HCT116 (cell line): Measurements from ENCODE around the gene LGR6. TPM values are rescaled to one million over a fixed set of nuclear protein-coding genes. Genes with fewer than 3 reads are reported as not detected.

Source experiments
- ATAC-seq: fragments of 200-7000 bp; cut with Tn5 transposase; 2 replicates; pipeline ENCODE4 v1.9.1; 2020; ENCODE audit warnings: mild to moderate bottlenecking, moderate library complexity
- BruUV-seq: library from RNA; stranded (reverse); fragments of 400-500 nt; replicated peaks from 2 replicates; lab custom pipeline; 2021; lab: Mats Ljungman, UMichigan
- CTCF ChIA-PET: fragments of 300-600 bp; sonication (Branson Sonifier 250); formaldehyde crosslinking; loops from one replicate; lab custom pipeline; 2021; ENCODE audit warnings: antibody characterized with exemption; lab: Charles Lee
- POLR2A ChIA-PET: fragments of 300-600, 350-600 bp; sonication (Branson Sonifier 250); formaldehyde crosslinking; loops from one replicate; lab custom pipeline; 2021; ENCODE audit warnings: antibody characterized with exemption; lab: Charles Lee
- RAD21 ChIA-PET, 2 experiments: fragments of 300-600 bp; sonication (Branson Sonifier 250); formaldehyde crosslinking; loops; one replicate each; lab custom pipeline; 2023; ENCODE audit warnings: low total read pairs in 2 of 2; ENCODE audit not compliant: uncharacterized antibody in 2 of 2, unreplicated experiment in 2 of 2, low non-redundant PET in 1 of 2; lab: Charles Lee
- DNase-seq: peaks from one replicate; pipeline ENCODE4 v3.0.0-alpha.2; 2010; ENCODE audit warnings: low read depth, low spot score
- H2AFZ ChIP-seq: fragments of 200-600 bp; shearing (Covaris generic), sonication (generic); 2 replicates; pipeline ENCODE4 v1.6.1; 2017; ENCODE audit warnings: low read depth, mixed run types, mixed read lengths, antibody characterized with exemption, low read length; ENCODE audit not compliant: poor library complexity, severe bottlenecking
- H3K27ac ChIP-seq: 2 replicates; pipeline ENCODE4 v1.5.1; 2012; ENCODE audit warnings: low read depth, low read length
- H3K27me3 ChIP-seq: fragments of 200-600 bp; sonication (generic); 2 replicates; pipeline ENCODE4 v1.6.1; 2016; ENCODE audit warnings: mixed run types, low read length, mixed read lengths; ENCODE audit not compliant: insufficient read depth
- H3K36me3 ChIP-seq, 2 experiments: fragments of 200-500 bp in 1 of 2; fragments of 200-600 bp in 1 of 2; sonication (Bioruptor generic) in 1 of 2; sonication (generic) in 1 of 2; 2 replicates each; pipeline versions ENCODE4 v1.5.1 to v1.6.1; 2014 to 2016; ENCODE audit warnings: low read length in 2 of 2, inconsistent platforms in 1 of 2, mixed read lengths in 1 of 2, mixed run types in 1 of 2; ENCODE audit not compliant: insufficient read depth in 2 of 2, control insufficient read depth in 1 of 2
- H3K4me1 ChIP-seq, 2 experiments: fragments of 200-600 bp in 1 of 2; sonication (generic) in 1 of 2; 2 replicates each; pipeline versions ENCODE4 v1.5.1 to v1.6.1; 2012 to 2017; ENCODE audit warnings: low read length in 2 of 2, inconsistent platforms in 1 of 2, mild to moderate bottlenecking in 1 of 2, mixed read lengths in 1 of 2, mixed run types in 1 of 2, moderate library complexity in 1 of 2; ENCODE audit not compliant: insufficient read depth in 2 of 2, control insufficient read depth in 1 of 2
- H3K4me2 ChIP-seq: fragments of 200-600 bp; sonication (generic); 2 replicates; pipeline ENCODE4 v1.6.1; 2017; ENCODE audit warnings: mixed run types, low read length, mixed read lengths
- H3K4me3 ChIP-seq, 2 experiments: fragments of 200-600 bp in 1 of 2; sonication (generic) in 1 of 2; replicated peaks in 1 of 2; 2 replicates each; pipeline ENCODE4 v1.5.1; 2011 to 2016; ENCODE audit warnings: low read length in 2 of 2, control low read depth in 1 of 2, low read depth in 1 of 2, mild to moderate bottlenecking in 1 of 2, mixed read lengths in 1 of 2, mixed run types in 1 of 2
- H3K79me2 ChIP-seq: fragments of 200-600 bp; sonication (generic); 2 replicates; pipeline ENCODE4 v1.6.1; 2017; ENCODE audit warnings: mild to moderate bottlenecking, mixed run types, low read length, moderate library complexity, mixed read lengths; ENCODE audit not compliant: insufficient read depth
- H3K9ac ChIP-seq: fragments of 200-600 bp; sonication (generic); 2 replicates; pipeline ENCODE4 v1.6.1; 2016; ENCODE audit warnings: low read length, mixed read lengths
- H3K9me2 ChIP-seq: fragments of 200-600 bp; sonication (generic), shearing (Covaris generic); 2 replicates; pipeline ENCODE4 v1.6.1; 2017; ENCODE audit warnings: mixed run types, mild to moderate bottlenecking, moderate library complexity; ENCODE audit not compliant: insufficient read depth
- H3K9me3 ChIP-seq, 2 experiments: fragments of 200-500 bp in 1 of 2; fragments of 200-600 bp in 1 of 2; sonication (Bioruptor generic) in 1 of 2; sonication (generic) in 1 of 2; 2 replicates each; pipeline ENCODE4 v1.6.1; 2014 to 2017; ENCODE audit warnings: low read length in 2 of 2, mixed read lengths in 2 of 2, inconsistent platforms in 1 of 2, low read depth in 1 of 2, mild to moderate bottlenecking in 1 of 2, mixed run types in 1 of 2, moderate library complexity in 1 of 2; ENCODE audit not compliant: control insufficient read depth in 1 of 2, insufficient read depth in 1 of 2
- H4K20me1 ChIP-seq: fragments of 200-600 bp; sonication (generic), shearing (Covaris generic); 2 replicates; pipeline ENCODE4 v1.6.1; 2017; ENCODE audit warnings: mixed run types, mild to moderate bottlenecking, moderate library complexity; ENCODE audit not compliant: insufficient read depth
- CEBPB ChIP-seq: IDR thresholded peaks from 2 replicates; pipeline ENCODE4 v1.6.1; 2012; ENCODE audit warnings: low read depth
- CTCF ChIP-seq, 3 experiments: fragments of 200-600 bp in 1 of 3; sonication (generic) in 1 of 3; IDR thresholded peaks in 2 of 3; conservative IDR thresholded peaks in 1 of 3; 2 replicates each; pipeline ENCODE4 v1.5.1; 2012 to 2017; ENCODE audit warnings: low read depth in 2 of 3, low read length in 2 of 3, antibody characterized with exemption in 1 of 3, borderline replicate concordance in 1 of 3, control low read depth in 1 of 3, mild to moderate bottlenecking in 1 of 3, mixed read lengths in 1 of 3, mixed run types in 1 of 3, moderate library complexity in 1 of 3; ENCODE audit not compliant: insufficient read depth in 1 of 3
- ELF1 ChIP-seq: IDR thresholded peaks from 2 replicates; pipeline ENCODE4 v1.6.1; 2012; ENCODE audit warnings: low read depth, borderline replicate concordance
- FOSL1 ChIP-seq: IDR thresholded peaks from 2 replicates; pipeline ENCODE4 v1.6.1; 2012; ENCODE audit warnings: low read depth
- JUND ChIP-seq: IDR thresholded peaks from 2 replicates; pipeline ENCODE4 v1.6.1; 2012
- POLR2A ChIP-seq: IDR thresholded peaks from 2 replicates; pipeline ENCODE4 v1.7.0; 2011; ENCODE audit warnings: borderline replicate concordance; ENCODE audit not compliant: insufficient read depth, insufficient read length; ENCODE audit errors: extremely low read depth
- POLR2AphosphoS5 ChIP-seq: IDR thresholded peaks from 2 replicates; pipeline ENCODE4 v1.6.1; 2011; ENCODE audit warnings: mild to moderate bottlenecking, low read depth, low read length, moderate library complexity
- RAD21 ChIP-seq: IDR thresholded peaks from 2 replicates; pipeline ENCODE4 v1.6.1; 2012; ENCODE audit warnings: low read depth, mild to moderate bottlenecking
- SIN3A ChIP-seq: IDR thresholded peaks from 2 replicates; pipeline ENCODE4 v1.6.1; 2012; ENCODE audit warnings: low read depth
- SP1 ChIP-seq: IDR thresholded peaks from 2 replicates; pipeline ENCODE4 v1.6.1; 2012; ENCODE audit warnings: low read depth
- SRF ChIP-seq: IDR thresholded peaks from 2 replicates; pipeline ENCODE4 v1.6.1; 2012; ENCODE audit warnings: low read depth
- TCF7L2 ChIP-seq: IDR thresholded peaks from 2 replicates; pipeline ENCODE4 v1.7.0; 2011; ENCODE audit warnings: borderline replicate concordance, inconsistent platforms; ENCODE audit not compliant: insufficient read depth, insufficient read length; ENCODE audit errors: extremely low read depth
- YY1 ChIP-seq: IDR thresholded peaks from 2 replicates; pipeline ENCODE4 v1.6.1; 2011; ENCODE audit warnings: low read length, low read depth, moderate library complexity, mild to moderate bottlenecking; ENCODE audit not compliant: insufficient replicate concordance; ENCODE audit errors: extremely low read depth
- ZNF274 ChIP-seq: fragments of 200-500 bp; sonication (Bioruptor generic); IDR thresholded peaks from 2 replicates; pipeline ENCODE4 v1.6.1; 2014; ENCODE audit warnings: mild to moderate bottlenecking, low read depth, low read length, inconsistent platforms
- intact Hi-C: fragments of 100-400 bp; cut with micrococcal nuclease; formaldehyde crosslinking; loops from 2 replicates; pipeline ENCODE4 v1.10.0; 2022
- total RNA-seq: library from RNA; stranded (reverse); gene quantifications from one replicate; pipeline ENCODE4 v1.2.1, GENCODE V29; 2021; ENCODE audit not compliant: unreplicated experiment
- TF ChIP-seq, protein P1 (sequence below): IDR thresholded peaks from 2 replicates; pipeline ENCODE4 v1.6.1; 2012
- TF ChIP-seq, protein P2 (sequence below): IDR thresholded peaks from 2 replicates; pipeline ENCODE4 v1.6.1; 2011; ENCODE audit warnings: mild to moderate bottlenecking, low read length, moderate library complexity; ENCODE audit not compliant: insufficient replicate concordance; ENCODE audit errors: extremely low read depth
- TF ChIP-seq, protein P3 (sequence below): IDR thresholded peaks from 2 replicates; pipeline ENCODE4 v1.6.1; 2012; ENCODE audit warnings: low read depth
- TF ChIP-seq, protein P4 (sequence below): IDR thresholded peaks from 2 replicates; pipeline ENCODE4 v1.6.1; 2012

The LGR6 gene
- total RNA-seq, 1 experiment from 2014 or later: 0.20 TPM

DNA sequence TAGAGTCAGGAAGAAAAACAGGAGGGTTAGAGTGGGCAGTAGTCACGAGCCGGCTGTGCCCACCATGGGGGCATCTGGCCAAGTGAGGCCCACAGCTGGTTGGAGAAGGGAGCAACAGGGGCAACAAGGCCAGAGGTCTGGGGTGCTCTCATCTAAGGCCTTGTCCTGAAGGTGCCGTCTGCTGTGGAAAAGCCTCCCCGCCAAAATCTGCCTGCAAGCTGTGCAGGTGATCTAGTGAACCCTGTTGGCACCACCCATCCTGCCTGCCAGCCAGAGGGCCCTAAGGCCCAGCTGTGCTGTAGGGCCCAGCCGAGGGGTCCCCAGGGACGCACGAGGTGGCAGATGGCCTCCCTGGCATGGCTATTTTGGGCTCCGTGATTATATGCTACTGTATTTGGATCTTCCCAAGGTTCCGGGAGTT is 51.3 kb downstream of the LGR6 start:
- ChIA-PET CTCF (interaction anchor here (1.1 to 1.4 kb wide), 2 partner anchors 9 to 30 kb away, joined by 3 to 4 read pairs; no protein-coding TSS in a partner anchor), POLR2A (no interaction called here), RAD21 (no interaction called here)
- Histone ChIP-seq H3K4me1 (no peaks in the 10 kb centered on the region), H3K36me3 (no peaks in the 10 kb centered on the region), H3K9me2 (no peaks in the 10 kb centered on the region), H2AFZ (no peak overlapping the region), H3K4me3 (no peak overlapping the region), H3K4me2 (no peak overlapping the region), H3K9me3 (no peaks in the 10 kb centered on the region), H3K27me3 (peaks cover 25% of the 10 kb centered on the region; the same call in 1 of the 2 replicates), H4K20me1 (no peaks in the 10 kb centered on the region), H3K79me2 (no peaks in the 10 kb centered on the region), H3K9ac (no peak overlapping the region), H3K27ac (no peak overlapping the region)
- no peak for ATAC-seq
- no TSS peak for BruUV-seq
- no peak for TF ChIP-seq JUND
- TF ChIP-seq, protein P1, sequence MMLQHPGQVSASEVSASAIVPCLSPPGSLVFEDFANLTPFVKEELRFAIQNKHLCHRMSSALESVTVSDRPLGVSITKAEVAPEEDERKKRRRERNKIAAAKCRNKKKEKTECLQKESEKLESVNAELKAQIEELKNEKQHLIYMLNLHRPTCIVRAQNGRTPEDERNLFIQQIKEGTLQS: no peak
- TF ChIP-seq YY1: no peak
- TF ChIP-seq ELF1: no peak
- no peak for TF ChIP-seq SRF
- no peak for TF ChIP-seq CTCF (IDR thresholded peaks at IDR 0.05 in 2 of 3, conservative IDR thresholded peaks at IDR 0.05 in 1 of 3; ENCODE audit: borderline replicate concordance in 1 of 3, insufficient read depth in 1 of 3, low read depth in 2 of 3, low read length in 2 of 3)
- TF ChIP-seq CEBPB: no peak
- no peak for TF ChIP-seq POLR2AphosphoS5
- TF ChIP-seq, protein P2, sequence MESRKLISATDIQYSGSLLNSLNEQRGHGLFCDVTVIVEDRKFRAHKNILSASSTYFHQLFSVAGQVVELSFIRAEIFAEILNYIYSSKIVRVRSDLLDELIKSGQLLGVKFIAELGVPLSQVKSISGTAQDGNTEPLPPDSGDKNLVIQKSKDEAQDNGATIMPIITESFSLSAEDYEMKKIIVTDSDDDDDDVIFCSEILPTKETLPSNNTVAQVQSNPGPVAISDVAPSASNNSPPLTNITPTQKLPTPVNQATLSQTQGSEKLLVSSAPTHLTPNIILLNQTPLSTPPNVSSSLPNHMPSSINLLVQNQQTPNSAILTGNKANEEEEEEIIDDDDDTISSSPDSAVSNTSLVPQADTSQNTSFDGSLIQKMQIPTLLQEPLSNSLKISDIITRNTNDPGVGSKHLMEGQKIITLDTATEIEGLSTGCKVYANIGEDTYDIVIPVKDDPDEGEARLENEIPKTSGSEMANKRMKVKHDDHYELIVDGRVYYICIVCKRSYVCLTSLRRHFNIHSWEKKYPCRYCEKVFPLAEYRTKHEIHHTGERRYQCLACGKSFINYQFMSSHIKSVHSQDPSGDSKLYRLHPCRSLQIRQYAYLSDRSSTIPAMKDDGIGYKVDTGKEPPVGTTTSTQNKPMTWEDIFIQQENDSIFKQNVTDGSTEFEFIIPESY: no peak
- no peak for TF ChIP-seq TCF7L2
- TF ChIP-seq SIN3A: no peak
- TF ChIP-seq SP1: no peak
- no peak for TF ChIP-seq RAD21
- TF ChIP-seq ZNF274: no peak
- no peak for TF ChIP-seq FOSL1
- TF ChIP-seq, protein P3, sequence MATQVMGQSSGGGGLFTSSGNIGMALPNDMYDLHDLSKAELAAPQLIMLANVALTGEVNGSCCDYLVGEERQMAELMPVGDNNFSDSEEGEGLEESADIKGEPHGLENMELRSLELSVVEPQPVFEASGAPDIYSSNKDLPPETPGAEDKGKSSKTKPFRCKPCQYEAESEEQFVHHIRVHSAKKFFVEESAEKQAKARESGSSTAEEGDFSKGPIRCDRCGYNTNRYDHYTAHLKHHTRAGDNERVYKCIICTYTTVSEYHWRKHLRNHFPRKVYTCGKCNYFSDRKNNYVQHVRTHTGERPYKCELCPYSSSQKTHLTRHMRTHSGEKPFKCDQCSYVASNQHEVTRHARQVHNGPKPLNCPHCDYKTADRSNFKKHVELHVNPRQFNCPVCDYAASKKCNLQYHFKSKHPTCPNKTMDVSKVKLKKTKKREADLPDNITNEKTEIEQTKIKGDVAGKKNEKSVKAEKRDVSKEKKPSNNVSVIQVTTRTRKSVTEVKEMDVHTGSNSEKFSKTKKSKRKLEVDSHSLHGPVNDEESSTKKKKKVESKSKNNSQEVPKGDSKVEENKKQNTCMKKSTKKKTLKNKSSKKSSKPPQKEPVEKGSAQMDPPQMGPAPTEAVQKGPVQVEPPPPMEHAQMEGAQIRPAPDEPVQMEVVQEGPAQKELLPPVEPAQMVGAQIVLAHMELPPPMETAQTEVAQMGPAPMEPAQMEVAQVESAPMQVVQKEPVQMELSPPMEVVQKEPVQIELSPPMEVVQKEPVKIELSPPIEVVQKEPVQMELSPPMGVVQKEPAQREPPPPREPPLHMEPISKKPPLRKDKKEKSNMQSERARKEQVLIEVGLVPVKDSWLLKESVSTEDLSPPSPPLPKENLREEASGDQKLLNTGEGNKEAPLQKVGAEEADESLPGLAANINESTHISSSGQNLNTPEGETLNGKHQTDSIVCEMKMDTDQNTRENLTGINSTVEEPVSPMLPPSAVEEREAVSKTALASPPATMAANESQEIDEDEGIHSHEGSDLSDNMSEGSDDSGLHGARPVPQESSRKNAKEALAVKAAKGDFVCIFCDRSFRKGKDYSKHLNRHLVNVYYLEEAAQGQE: no peak
- TF ChIP-seq POLR2A: no peak
- TF ChIP-seq, protein P4, sequence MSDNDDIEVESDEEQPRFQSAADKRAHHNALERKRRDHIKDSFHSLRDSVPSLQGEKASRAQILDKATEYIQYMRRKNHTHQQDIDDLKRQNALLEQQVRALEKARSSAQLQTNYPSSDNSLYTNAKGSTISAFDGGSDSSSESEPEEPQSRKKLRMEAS: no peak
- no peak for DNase-seq
- intact Hi-C loops: no loop called here
